Measurements from ENCODE around the gene PRSS8.

PRSS8 gene

GRCh38 chr16:31107465-31107867 lies 28.1 kb downstream of the PRSS8 start:
- TF ChIP-seq EGR1 (IDR thresholded peaks at IDR 0.05) = no peak
- TF ChIP-seq EP300 (IDR thresholded peaks at IDR 0.05; ENCODE audit: borderline replicate concordance) = no peak
- no peak for TF ChIP-seq USF1 (IDR thresholded peaks at IDR 0.05)

GRCh38 chr16:31106509-31107464 lies 28.7 kb downstream of the PRSS8 start:
- TF ChIP-seq EGR1 (IDR thresholded peaks at IDR 0.05) (no peak), RAD21 (IDR thresholded peaks at IDR 0.05; ENCODE audit: low read depth) (no peak), CREB1 (IDR thresholded peaks at IDR 0.05; ENCODE audit: low read depth) (no peak), TCF12 (IDR thresholded peaks at IDR 0.05; ENCODE audit: low read depth) (no peak), NFIC (IDR thresholded peaks at IDR 0.05) (no peak), YY1 (IDR thresholded peaks at IDR 0.05; ENCODE audit: low read depth) (no peak)

GRCh38 chr16:31105677-31106213 lies 29.8 kb downstream of the PRSS8 start:
- no peak for TF ChIP-seq USF1 (IDR thresholded peaks at IDR 0.05)
- no peak; the same call in 1 of the 2 replicates for TF ChIP-seq NFIC (IDR thresholded peaks at IDR 0.05)
- TF ChIP-seq RAD21 (IDR thresholded peaks at IDR 0.05; ENCODE audit: low read depth) = peak; percentile 58; the same call in 1 of the 2 replicates
- TF ChIP-seq FOXM1 (IDR thresholded peaks at IDR 0.05; ENCODE audit: borderline replicate concordance, low read depth) = no peak
- TF ChIP-seq ZBTB7A (IDR thresholded peaks at IDR 0.05; ENCODE audit: low read depth) = peak; percentile 77; the same call in 1 of the 2 replicates
- TF ChIP-seq MAX (IDR thresholded peaks at IDR 0.05) = peak; percentile 41

GRCh38 chr16:31099860-31100638 lies 35.5 kb downstream of the PRSS8 start:
- TF ChIP-seq TAF1 (IDR thresholded peaks at IDR 0.05; ENCODE audit: low read depth) (no peak), YY1 (IDR thresholded peaks at IDR 0.05; ENCODE audit: low read depth) (no peak), CREB1 (IDR thresholded peaks at IDR 0.05; ENCODE audit: low read depth) (no peak), TEAD4 (IDR thresholded peaks at IDR 0.05) (no peak), ZBTB7A (IDR thresholded peaks at IDR 0.05; ENCODE audit: low read depth) (no peak), CEBPB (IDR thresholded peaks at IDR 0.05) (no peak), FOXM1 (IDR thresholded peaks at IDR 0.05; ENCODE audit: borderline replicate concordance, low read depth) (no peak), NFIC (IDR thresholded peaks at IDR 0.05) (no peak), MAX (IDR thresholded peaks at IDR 0.05) (no peak), RAD21 (IDR thresholded peaks at IDR 0.05; ENCODE audit: low read depth) (no peak), TCF12 (IDR thresholded peaks at IDR 0.05; ENCODE audit: low read depth) (no peak), USF1 (IDR thresholded peaks at IDR 0.05) (no peak), EP300 (IDR thresholded peaks at IDR 0.05; ENCODE audit: borderline replicate concordance) (no peak)

- TF ChIP-seq MAX (IDR thresholded peaks at IDR 0.05) (peak; percentile 94), YY1 (IDR thresholded peaks at IDR 0.05; ENCODE audit: low read depth) (peak; percentile 76; the same call in 1 of the 2 replicates), TCF12 (IDR thresholded peaks at IDR 0.05; ENCODE audit: low read depth) (peak; percentile 33), ZBTB7A (IDR thresholded peaks at IDR 0.05; ENCODE audit: low read depth) (no peak), EP300 (IDR thresholded peaks at IDR 0.05; ENCODE audit: borderline replicate concordance) (peak; percentile 40; the same call in 1 of the 2 replicates), CEBPB (IDR thresholded peaks at IDR 0.05) (no peak), RAD21 (IDR thresholded peaks at IDR 0.05; ENCODE audit: low read depth) (no peak), EGR1 (IDR thresholded peaks at IDR 0.05) (no peak), NFIC (IDR thresholded peaks at IDR 0.05) (0 out of 2 replicates have a peak, but pooled peaks have one; percentile 8), REST (IDR thresholded peaks at IDR 0.05; ENCODE audit: low read depth) (no peak), USF1 (IDR thresholded peaks at IDR 0.05) (peak; percentile 23; the same call in 1 of the 2 replicates), CREB1 (IDR thresholded peaks at IDR 0.05; ENCODE audit: low read depth) (no peak), FOXM1 (IDR thresholded peaks at IDR 0.05; ENCODE audit: borderline replicate concordance, low read depth) (peak; percentile 55; the same call in 1 of the 2 replicates), TAF1 (IDR thresholded peaks at IDR 0.05; ENCODE audit: low read depth) (peak; percentile 72), TEAD4 (IDR thresholded peaks at IDR 0.05) (peak; percentile 77)
Observed at GRCh38 chr16:31094424-31095120, 41.0 kb downstream of the PRSS8 start, which contains the start of gene VKORC1. VKORC1 (minus strand) TSS chr16:31094797; CDS start chr16:31094729, 68 bp downstream.
